Liver (tissue), 9 donors: ENCODE data around the gene MARK3. TPM values are rescaled to one million over a fixed set of nuclear protein-coding genes. Genes with fewer than 3 reads are reported as not detected.

Experiments
- DNase-seq: peaks from one replicate; pipeline ENCODE4 v3.0.0-alpha.2; 2017; ENCODE audit warnings: low spot score
- H3K27ac ChIP-seq, 2 donors: one replicate each; pipeline ENCODE4 v1.7.0; 2013; ENCODE audit warnings: inconsistent platforms in 2 of 2, low read length in 2 of 2, control low read depth in 1 of 2, low read depth in 1 of 2, mild to moderate bottlenecking in 1 of 2
- H3K27me3 ChIP-seq, 4 donors: one replicate each; pipeline versions ENCODE4 v1.6.1 to v1.7.0; 2013; ENCODE audit warnings: low read length in 3 of 4, inconsistent platforms in 1 of 4, mild to moderate bottlenecking in 1 of 4, moderate library complexity in 1 of 4; ENCODE audit not compliant: control insufficient read depth in 4 of 4, insufficient read depth in 4 of 4
- H3K36me3 ChIP-seq, 4 donors: one replicate each; pipeline versions ENCODE4 v1.6.1 to v1.7.0; 2013; ENCODE audit warnings: low read length in 3 of 4, mild to moderate bottlenecking in 3 of 4, low read depth in 1 of 4, moderate library complexity in 1 of 4; ENCODE audit not compliant: control insufficient read depth in 4 of 4, insufficient read depth in 3 of 4
- H3K4me1 ChIP-seq, 4 donors: one replicate each; pipeline versions ENCODE4 v1.6.1 to v1.7.0; 2013; ENCODE audit warnings: low read length in 3 of 4, mild to moderate bottlenecking in 3 of 4, moderate library complexity in 1 of 4; ENCODE audit not compliant: control insufficient read depth in 4 of 4, insufficient read depth in 4 of 4
- H3K4me3 ChIP-seq, 3 donors: one replicate each; pipeline versions ENCODE4 v1.6.1 to v1.7.0; 2013; ENCODE audit warnings: low read length in 3 of 3, control low read depth in 1 of 3, low read depth in 1 of 3, mild to moderate bottlenecking in 1 of 3
- H3K9ac ChIP-seq, 2 donors: one replicate each; pipeline ENCODE4 v1.7.0; 2013; ENCODE audit warnings: low read length in 2 of 2, mild to moderate bottlenecking in 2 of 2, moderate library complexity in 2 of 2, control low read depth in 1 of 2, low read depth in 1 of 2
- H3K9me3 ChIP-seq, 4 donors: one replicate each; pipeline versions ENCODE4 v1.6.1 to v1.7.0; 2013; ENCODE audit warnings: low read length in 3 of 4; ENCODE audit not compliant: control insufficient read depth in 4 of 4
- ATF3 ChIP-seq: IDR thresholded peaks from 2 replicates; pipeline ENCODE4 v1.6.1; 2016; ENCODE audit warnings: antibody characterized with exemption
- CTCF ChIP-seq: fragments of 150-350 bp; IDR thresholded peaks from 2 replicates; pipeline ENCODE4 v1.5.1; 2017; ENCODE audit warnings: improper control_type of control experiment, low read depth, low read length; ENCODE audit not compliant: missing input control
- EGR1 ChIP-seq, 2 donors: IDR thresholded peaks; 2 replicates each; pipeline ENCODE4 v1.6.1; 2016 to 2018; ENCODE audit warnings: antibody characterized with exemption in 2 of 2, low read depth in 2 of 2
- FOXA1 ChIP-seq: IDR thresholded peaks from 2 replicates; pipeline ENCODE4 v1.6.1; 2016; ENCODE audit warnings: antibody characterized with exemption
- FOXA2 ChIP-seq: IDR thresholded peaks from 2 replicates; pipeline ENCODE4 v1.6.1; 2016; ENCODE audit warnings: antibody characterized with exemption
- GABPA ChIP-seq, 2 donors: IDR thresholded peaks in 1 of 2; conservative IDR thresholded peaks in 1 of 2; 2 replicates each; pipeline ENCODE4 v1.6.1; 2016; ENCODE audit warnings: antibody characterized with exemption in 2 of 2, mild to moderate bottlenecking in 1 of 2, moderate library complexity in 1 of 2
- HNF4A ChIP-seq, 2 donors: conservative IDR thresholded peaks; 2 replicates each; pipeline ENCODE4 v1.6.1; 2016; ENCODE audit warnings: antibody characterized with exemption in 2 of 2, mild to moderate bottlenecking in 2 of 2
- HNF4G ChIP-seq: IDR thresholded peaks from 2 replicates; pipeline ENCODE4 v1.6.1; 2016; ENCODE audit warnings: antibody characterized with exemption
- JUND ChIP-seq, 2 donors: IDR thresholded peaks; 2 replicates each; pipeline ENCODE4 v1.6.1; 2016; ENCODE audit warnings: antibody characterized with exemption in 2 of 2
- MAX ChIP-seq: IDR thresholded peaks from 2 replicates; pipeline ENCODE4 v1.6.1; 2016; ENCODE audit warnings: antibody characterized with exemption
- NR2F2 ChIP-seq: IDR thresholded peaks from 2 replicates; pipeline ENCODE4 v1.6.1; 2016; ENCODE audit warnings: antibody characterized with exemption
- RAD21 ChIP-seq, 2 donors: IDR thresholded peaks; 2 replicates each; pipeline ENCODE4 v1.6.1; 2016; ENCODE audit warnings: antibody characterized with exemption in 2 of 2, mild to moderate bottlenecking in 2 of 2
- RXRA ChIP-seq, 2 donors: IDR thresholded peaks; 2 replicates each; pipeline ENCODE4 v1.6.1; 2017 to 2018; ENCODE audit warnings: antibody characterized with exemption in 2 of 2, mild to moderate bottlenecking in 1 of 2
- SP1 ChIP-seq: IDR thresholded peaks from 2 replicates; pipeline ENCODE4 v1.6.1; 2018; ENCODE audit warnings: antibody characterized with exemption, mild to moderate bottlenecking
- TAF1 ChIP-seq: conservative IDR thresholded peaks from 2 replicates; pipeline ENCODE4 v1.6.1; 2016; ENCODE audit warnings: antibody characterized with exemption, mild to moderate bottlenecking
- YY1 ChIP-seq: IDR thresholded peaks from 2 replicates; pipeline ENCODE4 v1.6.1; 2016; ENCODE audit warnings: antibody characterized with exemption, mild to moderate bottlenecking
- WGBS: extraction: QIAGEN DNeasy Blood & Tissue Kit; methylation state at CpG from one replicate; pipeline ENCODE4 v1.1.7; 2013; 5-methylcytosine and 5-hydroxymethylcytosine counted together
- polyA plus RNA-seq, 2 donors: library from polyadenylated mRNA; stranded (reverse) in 1 of 2; unstranded in 1 of 2; fragments of 200-250 nt in 1 of 2; fragments of >200 nt in 1 of 2; fragmentation: Nextera tagmentation in 1 of 2; extraction: Ambion mirVana in 1 of 2; gene quantifications; one replicate each; pipeline versions ENCODE4 v1.2.1 to v1.2.3, GENCODE V29; 2013 to 2015
- total RNA-seq, 2 donors: library from RNA; depleted of rRNA; stranded (reverse); fragments of >200 nt; gene quantifications; one replicate each; pipeline ENCODE4 v1.2.3, GENCODE V29; 2014
- TF ChIP-seq, protein P1 (sequence below): IDR thresholded peaks from 2 replicates; pipeline ENCODE4 v1.6.1; 2016; ENCODE audit warnings: antibody characterized with exemption
- TF ChIP-seq, protein P2 (sequence below): IDR thresholded peaks from 2 replicates; pipeline ENCODE4 v1.6.1; 2016; ENCODE audit warnings: antibody characterized with exemption, mild to moderate bottlenecking
- donor health status: healthy.
- donor health status: healthy.
- donor health status: healthy.
- donor health status: healthy.
- donor health status: healthy.

MARK3 gene
- total and polyA plus RNA-seq, 4 donors, result 14.1 to 86.0 (median 33.0) TPM

DNA sequence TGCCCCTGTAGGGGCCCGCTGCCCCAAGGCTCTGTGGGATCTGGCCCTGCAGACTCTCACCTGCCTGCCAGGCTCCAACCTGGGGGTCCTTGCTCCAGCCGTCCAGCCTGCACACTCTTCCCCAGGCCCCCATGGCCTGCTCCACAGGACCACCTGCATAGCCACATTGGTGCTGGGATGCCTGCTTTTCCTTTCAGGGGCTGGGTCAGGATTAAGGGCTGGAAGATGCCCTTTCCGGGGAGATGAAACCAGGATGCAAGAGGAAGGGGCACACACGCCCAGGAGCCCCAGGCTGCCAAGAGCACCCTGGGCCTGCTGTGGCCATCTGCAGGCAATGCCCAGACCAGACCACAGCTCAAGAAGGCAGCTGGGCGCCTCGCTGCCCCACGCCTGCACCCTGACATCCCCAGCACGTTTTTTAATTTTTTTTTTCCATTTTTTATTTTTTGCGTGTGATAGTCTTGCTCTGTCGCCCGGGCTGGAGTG is 162.3 kb downstream of the MARK3 start (continued):
- TF ChIP-seq, protein P1, sequence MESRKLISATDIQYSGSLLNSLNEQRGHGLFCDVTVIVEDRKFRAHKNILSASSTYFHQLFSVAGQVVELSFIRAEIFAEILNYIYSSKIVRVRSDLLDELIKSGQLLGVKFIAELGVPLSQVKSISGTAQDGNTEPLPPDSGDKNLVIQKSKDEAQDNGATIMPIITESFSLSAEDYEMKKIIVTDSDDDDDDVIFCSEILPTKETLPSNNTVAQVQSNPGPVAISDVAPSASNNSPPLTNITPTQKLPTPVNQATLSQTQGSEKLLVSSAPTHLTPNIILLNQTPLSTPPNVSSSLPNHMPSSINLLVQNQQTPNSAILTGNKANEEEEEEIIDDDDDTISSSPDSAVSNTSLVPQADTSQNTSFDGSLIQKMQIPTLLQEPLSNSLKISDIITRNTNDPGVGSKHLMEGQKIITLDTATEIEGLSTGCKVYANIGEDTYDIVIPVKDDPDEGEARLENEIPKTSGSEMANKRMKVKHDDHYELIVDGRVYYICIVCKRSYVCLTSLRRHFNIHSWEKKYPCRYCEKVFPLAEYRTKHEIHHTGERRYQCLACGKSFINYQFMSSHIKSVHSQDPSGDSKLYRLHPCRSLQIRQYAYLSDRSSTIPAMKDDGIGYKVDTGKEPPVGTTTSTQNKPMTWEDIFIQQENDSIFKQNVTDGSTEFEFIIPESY, result no peak
- TF ChIP-seq HNF4G, result no peak

- H3K4me1 ChIP-seq, result peaks cover 0 to 6% (median 0%) of the 10 kb centered on the region in 4 donors
- H3K9ac ChIP-seq, result no peak overlapping the region
- H3K27me3 ChIP-seq, result no peaks in the 10 kb centered on the region
- no peak for TF ChIP-seq NR2F2
- TF ChIP-seq JUND (IDR thresholded peaks at IDR 0.05), result no peak
- no peak for TF ChIP-seq GABPA (IDR thresholded peaks at IDR 0.05 in 1 of 2, conservative IDR thresholded peaks at IDR 0.05 in 1 of 2)
- TF ChIP-seq, protein P1, result no peak
- no peak for TF ChIP-seq FOXA2
- TF ChIP-seq, protein P2, sequence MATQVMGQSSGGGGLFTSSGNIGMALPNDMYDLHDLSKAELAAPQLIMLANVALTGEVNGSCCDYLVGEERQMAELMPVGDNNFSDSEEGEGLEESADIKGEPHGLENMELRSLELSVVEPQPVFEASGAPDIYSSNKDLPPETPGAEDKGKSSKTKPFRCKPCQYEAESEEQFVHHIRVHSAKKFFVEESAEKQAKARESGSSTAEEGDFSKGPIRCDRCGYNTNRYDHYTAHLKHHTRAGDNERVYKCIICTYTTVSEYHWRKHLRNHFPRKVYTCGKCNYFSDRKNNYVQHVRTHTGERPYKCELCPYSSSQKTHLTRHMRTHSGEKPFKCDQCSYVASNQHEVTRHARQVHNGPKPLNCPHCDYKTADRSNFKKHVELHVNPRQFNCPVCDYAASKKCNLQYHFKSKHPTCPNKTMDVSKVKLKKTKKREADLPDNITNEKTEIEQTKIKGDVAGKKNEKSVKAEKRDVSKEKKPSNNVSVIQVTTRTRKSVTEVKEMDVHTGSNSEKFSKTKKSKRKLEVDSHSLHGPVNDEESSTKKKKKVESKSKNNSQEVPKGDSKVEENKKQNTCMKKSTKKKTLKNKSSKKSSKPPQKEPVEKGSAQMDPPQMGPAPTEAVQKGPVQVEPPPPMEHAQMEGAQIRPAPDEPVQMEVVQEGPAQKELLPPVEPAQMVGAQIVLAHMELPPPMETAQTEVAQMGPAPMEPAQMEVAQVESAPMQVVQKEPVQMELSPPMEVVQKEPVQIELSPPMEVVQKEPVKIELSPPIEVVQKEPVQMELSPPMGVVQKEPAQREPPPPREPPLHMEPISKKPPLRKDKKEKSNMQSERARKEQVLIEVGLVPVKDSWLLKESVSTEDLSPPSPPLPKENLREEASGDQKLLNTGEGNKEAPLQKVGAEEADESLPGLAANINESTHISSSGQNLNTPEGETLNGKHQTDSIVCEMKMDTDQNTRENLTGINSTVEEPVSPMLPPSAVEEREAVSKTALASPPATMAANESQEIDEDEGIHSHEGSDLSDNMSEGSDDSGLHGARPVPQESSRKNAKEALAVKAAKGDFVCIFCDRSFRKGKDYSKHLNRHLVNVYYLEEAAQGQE, result no peak
- TF ChIP-seq SP1, result no peak
- TF ChIP-seq RXRA (IDR thresholded peaks at IDR 0.05), result no peak
- TF ChIP-seq CTCF, result no peak
- no peak for TF ChIP-seq MAX
- no peak for TF ChIP-seq YY1
- TF ChIP-seq EGR1 (IDR thresholded peaks at IDR 0.05; ENCODE audit: low read depth in 2 of 2), result no peak
- TF ChIP-seq HNF4A (conservative IDR thresholded peaks at IDR 0.05), result no peak
- TF ChIP-seq TAF1, result no peak
- no peak for TF ChIP-seq HNF4G
- TF ChIP-seq ATF3, result no peak
- no peak for TF ChIP-seq RAD21 (IDR thresholded peaks at IDR 0.05)
- TF ChIP-seq FOXA1, result no peak
- no peaks in the 10 kb centered on the region for H3K9me3 ChIP-seq
- DNase-seq, result no peak
- no peak overlapping the region for H3K4me3 ChIP-seq
- no peaks in the 10 kb centered on the region for H3K36me3 ChIP-seq
- no peak overlapping the region for H3K27ac ChIP-seq
- WGBS, result 92% methylated on average over 18 of the region's 18 CpGs
Observed at GRCh38 chr14:103547941-103548462, 162.8 kb downstream of the MARK3 start.
